ENCODE measurements around the gene NUP42. TPM values are rescaled to one million over a fixed set of nuclear protein-coding genes. Genes with fewer than 3 reads are reported as not detected.

The NUP42 gene
- total RNA-seq, 3 donors from 2014 or later = 29.4 to 46.4 (median 34.1) TPM

DNA sequence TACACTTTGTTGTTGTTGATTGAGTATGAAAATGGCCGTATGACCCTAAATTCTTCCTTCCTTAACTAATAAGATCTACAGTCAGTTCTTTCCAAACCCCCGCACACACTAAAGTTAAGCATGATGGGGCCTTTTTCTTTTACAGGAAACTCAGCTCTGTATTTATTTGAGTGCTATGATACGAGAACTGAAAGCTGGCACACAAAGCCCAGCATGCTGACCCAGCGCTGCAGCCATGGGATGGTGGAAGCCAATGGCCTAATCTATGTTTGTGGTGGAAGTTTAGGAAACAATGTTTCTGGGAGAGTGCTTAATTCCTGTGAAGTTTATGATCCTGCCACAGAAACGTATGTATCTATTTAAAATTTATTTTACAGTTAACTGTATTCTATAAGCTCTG is 14.2 kb upstream of the NUP42 start:
- DNase-seq (ENCODE audit: low spot score in 2 of 2) = no peak
- intact Hi-C loops (cut with DNase I; ENCODE audit: low total_unique reads) = no loop called here
- H3K27me3 ChIP-seq = no peaks in the 10 kb centered on the region
- no peak overlapping the region for H3K4me3 ChIP-seq
- H3K9me3 ChIP-seq = no peaks in the 10 kb centered on the region
- no peaks in the 10 kb centered on the region for H3K36me3 ChIP-seq
- H3K4me1 ChIP-seq = no peaks in the 10 kb centered on the region
- TF ChIP-seq, protein P1, sequence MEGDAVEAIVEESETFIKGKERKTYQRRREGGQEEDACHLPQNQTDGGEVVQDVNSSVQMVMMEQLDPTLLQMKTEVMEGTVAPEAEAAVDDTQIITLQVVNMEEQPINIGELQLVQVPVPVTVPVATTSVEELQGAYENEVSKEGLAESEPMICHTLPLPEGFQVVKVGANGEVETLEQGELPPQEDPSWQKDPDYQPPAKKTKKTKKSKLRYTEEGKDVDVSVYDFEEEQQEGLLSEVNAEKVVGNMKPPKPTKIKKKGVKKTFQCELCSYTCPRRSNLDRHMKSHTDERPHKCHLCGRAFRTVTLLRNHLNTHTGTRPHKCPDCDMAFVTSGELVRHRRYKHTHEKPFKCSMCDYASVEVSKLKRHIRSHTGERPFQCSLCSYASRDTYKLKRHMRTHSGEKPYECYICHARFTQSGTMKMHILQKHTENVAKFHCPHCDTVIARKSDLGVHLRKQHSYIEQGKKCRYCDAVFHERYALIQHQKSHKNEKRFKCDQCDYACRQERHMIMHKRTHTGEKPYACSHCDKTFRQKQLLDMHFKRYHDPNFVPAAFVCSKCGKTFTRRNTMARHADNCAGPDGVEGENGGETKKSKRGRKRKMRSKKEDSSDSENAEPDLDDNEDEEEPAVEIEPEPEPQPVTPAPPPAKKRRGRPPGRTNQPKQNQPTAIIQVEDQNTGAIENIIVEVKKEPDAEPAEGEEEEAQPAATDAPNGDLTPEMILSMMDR (IDR thresholded peaks at IDR 0.05) = no peak
- no peak for TF ChIP-seq POLR2A (IDR thresholded peaks at IDR 0.05)
- TF ChIP-seq POLR2AphosphoS5 (IDR thresholded peaks at IDR 0.05) = no peak
- no peak overlapping the region for H3K27ac ChIP-seq

GRCh38 chr7:23168111-23168885 is 13.6 kb upstream of the NUP42 start:
- intact Hi-C loops (cut with DNase I; ENCODE audit: low total_unique reads) = no loop called here
- no peak for DNase-seq (ENCODE audit: low spot score in 2 of 2)
- Histone ChIP-seq H3K9me3 (no peaks in the 10 kb centered on the region), H3K27ac (no peak overlapping the region), H3K36me3 (no peaks in the 10 kb centered on the region), H3K4me3 (no peak overlapping the region), H3K4me1 (no peaks in the 10 kb centered on the region), H3K27me3 (no peaks in the 10 kb centered on the region)
- TF ChIP-seq POLR2AphosphoS5 (IDR thresholded peaks at IDR 0.05) = no peak
- TF ChIP-seq, protein P1 (IDR thresholded peaks at IDR 0.05) = no peak
- TF ChIP-seq POLR2A (IDR thresholded peaks at IDR 0.05) = no peak

GRCh38 chr7:23175938-23176337 is 5.9 kb upstream of the NUP42 start:
- H3K27ac ChIP-seq = no peak overlapping the region
- no peaks in the 10 kb centered on the region for H3K9me3 ChIP-seq
- H3K4me3 ChIP-seq = no peak overlapping the region
- intact Hi-C loops (cut with DNase I; ENCODE audit: low total_unique reads) = no loop called here
- no peaks in the 10 kb centered on the region for H3K36me3 ChIP-seq
- no peak for TF ChIP-seq POLR2A (IDR thresholded peaks at IDR 0.05)
- no peak for TF ChIP-seq POLR2AphosphoS5 (IDR thresholded peaks at IDR 0.05)
- TF ChIP-seq, protein P1 (IDR thresholded peaks at IDR 0.05) = no peak
- H3K27me3 ChIP-seq = no peaks in the 10 kb centered on the region
- DNase-seq (ENCODE audit: low spot score in 2 of 2) = no peak
- no peaks in the 10 kb centered on the region for H3K4me1 ChIP-seq

DNA sequence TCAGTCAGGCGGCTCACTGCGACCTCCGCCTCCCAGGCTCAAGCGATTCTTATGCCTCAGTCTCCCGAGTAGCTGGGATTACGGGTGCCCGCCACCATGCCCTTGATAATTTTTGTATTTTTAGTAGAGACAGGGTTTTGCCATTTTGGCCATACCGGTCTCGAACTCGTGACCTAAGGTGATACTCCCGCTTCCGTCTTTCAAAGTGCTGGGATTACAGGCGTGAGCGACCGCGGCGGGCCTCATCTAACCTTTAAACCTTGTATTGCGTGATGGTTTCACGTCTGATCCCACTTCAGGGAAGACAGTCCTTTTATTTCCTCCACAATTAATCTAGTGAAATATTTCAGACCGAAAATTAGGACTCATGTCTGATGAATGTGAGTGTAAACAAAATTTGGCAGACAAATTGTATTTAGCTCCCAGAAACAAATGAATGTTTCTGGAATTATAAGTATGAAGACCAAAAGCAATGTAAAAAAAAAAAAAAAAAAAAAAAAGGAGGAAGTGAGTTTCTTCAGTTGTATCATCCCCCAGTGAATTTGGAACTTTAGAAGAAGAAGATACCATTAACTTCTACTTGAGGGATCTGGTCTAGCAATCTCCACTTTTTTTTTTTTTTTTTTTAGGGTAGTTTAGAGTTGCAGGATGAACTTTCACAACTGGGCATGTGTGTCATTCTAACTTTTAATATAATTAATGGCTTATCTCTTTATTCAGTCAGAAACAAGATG is 1.6 kb downstream of the NUP42 start:
- Histone ChIP-seq H3K27me3 (no peaks in the 10 kb centered on the region), H3K4me1 (peaks cover 0 to 12% of the 10 kb centered on the region in 2 donors), H3K9me3 (no peaks in the 10 kb centered on the region), H3K27ac (no peak overlapping the region), H3K4me3 (peak overlapping the region in 1 of 3 donors; percentile 88), H3K36me3 (no peaks in the 10 kb centered on the region)
- intact Hi-C loops (cut with DNase I; ENCODE audit: low total_unique reads) = no loop called here
- no peak for DNase-seq (ENCODE audit: low spot score in 2 of 2)
- TF ChIP-seq, protein P1 (IDR thresholded peaks at IDR 0.05) = no peak
- TF ChIP-seq POLR2AphosphoS5 (IDR thresholded peaks at IDR 0.05) (no peak), POLR2A (IDR thresholded peaks at IDR 0.05) (no peak)

GRCh38 chr7:23184291-23184690 is 2.4 kb downstream of the NUP42 start:
- Histone ChIP-seq H3K9me3 (no peaks in the 10 kb centered on the region), H3K4me3 (no peak overlapping the region), H3K27ac (no peak overlapping the region), H3K27me3 (no peaks in the 10 kb centered on the region), H3K36me3 (no peaks in the 10 kb centered on the region), H3K4me1 (peaks cover 0 to 12% of the 10 kb centered on the region in 2 donors)
- intact Hi-C loops (cut with DNase I; ENCODE audit: low total_unique reads) = no loop called here
- TF ChIP-seq, protein P1 (IDR thresholded peaks at IDR 0.05) = no peak
- no peak for TF ChIP-seq POLR2A (IDR thresholded peaks at IDR 0.05)
- TF ChIP-seq POLR2AphosphoS5 (IDR thresholded peaks at IDR 0.05) = no peak
- DNase-seq (ENCODE audit: low spot score in 2 of 2) = no peak

Data from breast epithelium (tissue), 4 donors.